Articular chondrocyte of knee joint (primary cell): ENCODE results near the gene GRAMD1C. TPM values are rescaled to one million over a fixed set of nuclear protein-coding genes. Genes with fewer than 3 reads are reported as not detected.

Experiments used
- total RNA-seq: library from RNA; depleted of rRNA; stranded (reverse); fragments of >200 nt; gene quantifications from 2 replicates; pipeline ENCODE4 v1.2.3, GENCODE V29; 2012

GRAMD1C gene
- total RNA-seq, result 2.2 and 5.8 TPM in 2 replicates

GRCh38 chr3:113838631-113839209, at the start of gene GRAMD1C:
Gene GRAMD1C, plus strand, starts transcription at chr3:113838788. Its CDS starts 122 bp downstream, at chr3:113838910.

GRCh38 chr3:113947372-113948014, 108.9 kb downstream of the GRAMD1C start, which contains the start of gene ZDHHC23:
Gene ZDHHC23, plus strand, starts transcription at chr3:113948013. Its CDS starts 790 bp downstream, at chr3:113948803.

Other genes starting within 250 kb of the GRAMD1C start
- 13.7 and 14.1 TPM in 2 replicates for gene USF3, start 142.1 kb upstream of the GRAMD1C start, total RNA-seq
- gene NAA50, start 92.5 kb upstream of the GRAMD1C start, total RNA-seq, result 218 and 227 TPM in 2 replicates
- gene ATP6V1A, start 91.8 kb upstream of the GRAMD1C start, total RNA-seq, result 139 and 149 TPM in 2 replicates
- gene ZDHHC23, start 109.2 kb downstream of the GRAMD1C start, total RNA-seq, result 1.8 and 4.1 TPM in 2 replicates
- 5.0 and 5.4 TPM in 2 replicates for gene CCDC191, start 217.7 kb downstream of the GRAMD1C start, total RNA-seq
- gene QTRT2, start 217.9 kb downstream of the GRAMD1C start, total RNA-seq, result 19.3 and 20.0 TPM in 2 replicates